HL-60 (cell line): Measurements from ENCODE around the gene NAT9.
A peak's percentile ranks its signal among the peaks of the same experiment; 100 is the strongest.

Experiments
- POLR2AphosphoS5 ChIP-seq: IDR thresholded peaks from 2 replicates; pipeline ENCODE4 v1.6.1; 2012; ENCODE audit warnings: low read depth
- TF ChIP-seq, protein P1 (sequence below): IDR thresholded peaks from one replicate; pipeline ENCODE4 v1.5.1; 2011; ENCODE audit warnings: low read length, control low read depth, inconsistent platforms; ENCODE audit not compliant: insufficient read depth

DNA sequence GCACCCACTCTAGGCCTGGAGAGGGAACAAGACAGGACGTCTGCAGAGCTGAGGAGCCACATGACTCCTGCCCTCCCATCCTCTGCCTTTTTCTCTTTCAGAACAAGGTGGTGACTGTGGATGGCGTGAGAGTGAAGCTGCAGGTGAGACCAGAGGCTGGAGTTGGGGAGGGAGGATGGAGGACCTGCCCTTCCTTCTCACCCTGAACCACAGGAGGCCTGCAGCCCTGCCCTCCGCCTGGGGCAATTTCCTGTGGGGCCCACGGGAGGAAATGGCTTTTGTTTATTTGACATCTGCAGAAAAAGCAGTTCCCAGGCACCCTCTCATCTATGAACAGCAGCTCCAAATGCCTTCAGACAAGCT is 34.0 kb downstream of the NAT9 start:
- TF ChIP-seq, protein P1, sequence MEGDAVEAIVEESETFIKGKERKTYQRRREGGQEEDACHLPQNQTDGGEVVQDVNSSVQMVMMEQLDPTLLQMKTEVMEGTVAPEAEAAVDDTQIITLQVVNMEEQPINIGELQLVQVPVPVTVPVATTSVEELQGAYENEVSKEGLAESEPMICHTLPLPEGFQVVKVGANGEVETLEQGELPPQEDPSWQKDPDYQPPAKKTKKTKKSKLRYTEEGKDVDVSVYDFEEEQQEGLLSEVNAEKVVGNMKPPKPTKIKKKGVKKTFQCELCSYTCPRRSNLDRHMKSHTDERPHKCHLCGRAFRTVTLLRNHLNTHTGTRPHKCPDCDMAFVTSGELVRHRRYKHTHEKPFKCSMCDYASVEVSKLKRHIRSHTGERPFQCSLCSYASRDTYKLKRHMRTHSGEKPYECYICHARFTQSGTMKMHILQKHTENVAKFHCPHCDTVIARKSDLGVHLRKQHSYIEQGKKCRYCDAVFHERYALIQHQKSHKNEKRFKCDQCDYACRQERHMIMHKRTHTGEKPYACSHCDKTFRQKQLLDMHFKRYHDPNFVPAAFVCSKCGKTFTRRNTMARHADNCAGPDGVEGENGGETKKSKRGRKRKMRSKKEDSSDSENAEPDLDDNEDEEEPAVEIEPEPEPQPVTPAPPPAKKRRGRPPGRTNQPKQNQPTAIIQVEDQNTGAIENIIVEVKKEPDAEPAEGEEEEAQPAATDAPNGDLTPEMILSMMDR = no peak
- TF ChIP-seq POLR2AphosphoS5 = peak; percentile 96
